GM18867 (cell line): ENCODE results near the gene LRIG1.
A peak's percentile ranks its signal among the peaks of the same experiment; 100 is the strongest.

Experiments used
- ATAC-seq: cut with Tn5 transposase; IDR thresholded peaks from one replicate; pipeline ENCODE4 v1.9.1; 2021; ENCODE audit warnings: mild to moderate bottlenecking, moderate library complexity; ENCODE audit not compliant: unreplicated experiment

The LRIG1 gene

DNA sequence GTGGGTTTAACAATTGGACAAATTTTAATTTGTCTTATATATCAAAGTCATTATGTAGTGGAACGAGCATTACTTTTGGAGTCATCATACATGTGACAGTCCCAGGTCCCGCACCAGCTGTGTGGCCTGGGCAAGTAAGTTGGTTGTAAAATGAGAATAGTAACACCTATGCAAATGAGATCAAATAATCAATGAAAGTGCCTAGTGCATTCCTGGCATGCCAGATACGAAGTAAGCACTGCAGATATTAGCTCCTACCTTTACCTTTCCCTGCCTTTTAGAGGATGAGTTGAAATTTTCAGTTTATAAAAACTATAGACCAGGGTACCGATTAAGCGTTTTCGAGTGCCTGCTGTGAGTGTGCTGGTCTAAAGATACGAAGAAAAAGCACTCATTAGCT, 134.1 kb downstream of the LRIG1 start:
- ATAC-seq: no peak

- no peak for ATAC-seq
Observed at GRCh38 chr3:66365080-66365479, 135.7 kb downstream of the LRIG1 start.

DNA sequence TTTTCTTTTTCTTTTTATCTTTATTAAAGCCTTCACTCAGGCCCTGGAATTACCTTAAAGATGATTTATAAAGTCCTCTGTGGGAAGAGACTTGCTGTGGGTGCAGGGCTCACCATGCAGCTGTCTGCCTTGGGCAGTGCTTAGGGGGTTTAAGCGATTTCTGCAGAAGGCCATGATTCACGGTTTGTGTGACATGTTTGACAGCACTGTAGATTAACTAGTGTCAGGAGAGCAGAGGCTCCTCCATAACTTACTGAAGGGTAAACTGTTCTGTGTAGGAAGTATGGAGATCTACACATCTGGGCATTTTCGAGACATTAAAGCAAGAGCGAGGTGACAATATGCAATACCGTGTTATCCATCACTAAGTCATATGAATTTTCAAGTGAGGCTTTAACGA, 137.7 kb downstream of the LRIG1 start:
- ATAC-seq: no peak

GRCh38 chr3:66362541-66362941, 138.3 kb downstream of the LRIG1 start:
- ATAC-seq: no peak

- no peak for ATAC-seq
Observed at GRCh38 chr3:66361356-66361755, 139.5 kb downstream of the LRIG1 start.

GRCh38 chr3:66355997-66356396, 144.8 kb downstream of the LRIG1 start:
- no peak for ATAC-seq

GRCh38 chr3:66355394-66355793, 145.4 kb downstream of the LRIG1 start:
- ATAC-seq: peak; percentile 62

DNA sequence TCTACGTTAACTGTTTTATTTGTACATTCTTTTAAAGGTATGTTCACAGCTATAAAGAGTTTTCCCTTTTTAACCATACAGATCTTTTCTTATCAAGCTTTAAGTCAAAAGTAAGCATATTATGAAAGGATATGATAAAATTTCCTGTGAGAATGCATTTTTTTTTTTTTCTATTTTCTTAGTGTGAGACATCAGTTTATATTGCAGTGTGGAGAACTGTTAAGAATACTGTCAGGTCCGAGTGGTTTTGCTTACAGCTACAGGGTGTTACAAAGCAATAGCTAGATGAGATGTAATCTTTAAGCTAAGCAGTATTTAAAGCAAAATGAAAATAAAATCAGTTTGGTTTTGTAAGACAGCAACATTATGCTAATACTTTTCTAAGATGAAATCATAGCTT, 146.8 kb downstream of the LRIG1 start:
- ATAC-seq: no peak

- no peak for ATAC-seq
Observed at GRCh38 chr3:66353530-66353929, 147.3 kb downstream of the LRIG1 start.

- ATAC-seq: no peak
Observed at GRCh38 chr3:66353039-66353438, 147.8 kb downstream of the LRIG1 start.

DNA sequence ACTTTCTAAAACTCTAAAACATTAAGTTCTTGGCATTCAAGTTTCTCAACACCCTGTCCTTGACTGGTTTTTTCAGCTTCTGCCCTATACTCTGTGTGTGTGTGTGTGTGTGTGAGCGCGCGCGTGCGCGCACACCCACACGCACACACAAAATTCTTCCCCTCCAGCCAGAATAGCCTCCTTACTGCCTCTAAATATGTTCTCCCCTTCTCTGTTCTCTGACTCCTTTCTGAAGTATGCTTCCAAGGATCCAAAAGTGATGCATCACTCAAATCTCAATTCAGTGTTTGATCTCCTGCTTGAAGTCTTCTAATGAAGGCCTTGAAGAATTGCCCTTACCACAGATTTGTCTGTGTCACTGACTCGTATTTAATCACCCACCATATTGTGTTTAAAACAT, 150.2 kb downstream of the LRIG1 start:
- ATAC-seq: no peak

DNA sequence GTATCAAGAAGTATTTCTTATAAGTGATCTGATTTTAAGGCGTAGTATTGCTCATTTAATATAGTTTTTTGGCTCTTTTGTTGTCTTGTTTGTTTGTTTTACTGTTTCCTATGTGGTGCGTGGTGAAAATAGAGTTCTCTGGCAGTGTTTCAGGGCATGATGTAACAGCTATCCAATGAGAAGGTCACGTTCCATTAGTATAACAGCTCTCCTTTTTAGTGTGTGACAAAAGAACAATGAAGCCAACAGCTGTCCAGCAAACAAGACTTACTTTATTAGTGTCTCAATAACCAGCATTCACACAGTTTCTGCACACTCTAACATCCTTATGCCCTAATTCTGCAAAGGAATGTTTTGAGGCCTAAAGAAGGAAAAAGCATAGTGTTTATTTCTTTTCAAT, 152.1 kb downstream of the LRIG1 start:
- ATAC-seq: no peak

GRCh38 chr3:66344848-66345578, 155.8 kb downstream of the LRIG1 start:
- ATAC-seq: no peak

DNA sequence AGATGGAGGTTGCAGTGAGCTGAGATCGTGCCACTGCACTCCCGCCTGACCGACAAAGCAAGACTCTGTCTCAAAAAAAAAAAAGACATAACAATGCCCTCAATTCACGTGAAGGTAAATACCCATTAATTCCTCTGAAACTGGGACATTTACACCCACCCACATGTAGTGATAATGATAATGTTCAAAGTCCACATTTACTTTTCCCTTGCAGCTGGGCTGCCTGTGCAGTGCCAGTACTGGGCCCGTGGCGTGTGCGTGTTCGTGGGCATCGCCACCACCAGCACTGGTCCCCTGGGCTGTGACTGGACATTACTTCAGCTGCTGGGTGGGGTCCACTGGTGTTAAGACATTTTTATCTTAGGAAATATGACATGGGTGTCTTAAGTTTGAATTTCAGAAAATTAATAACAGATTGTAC, 156.4 kb downstream of the LRIG1 start:
- ATAC-seq: no peak

GRCh38 chr3:66342717-66343356, 158.0 kb downstream of the LRIG1 start:
- no peak for ATAC-seq

DNA sequence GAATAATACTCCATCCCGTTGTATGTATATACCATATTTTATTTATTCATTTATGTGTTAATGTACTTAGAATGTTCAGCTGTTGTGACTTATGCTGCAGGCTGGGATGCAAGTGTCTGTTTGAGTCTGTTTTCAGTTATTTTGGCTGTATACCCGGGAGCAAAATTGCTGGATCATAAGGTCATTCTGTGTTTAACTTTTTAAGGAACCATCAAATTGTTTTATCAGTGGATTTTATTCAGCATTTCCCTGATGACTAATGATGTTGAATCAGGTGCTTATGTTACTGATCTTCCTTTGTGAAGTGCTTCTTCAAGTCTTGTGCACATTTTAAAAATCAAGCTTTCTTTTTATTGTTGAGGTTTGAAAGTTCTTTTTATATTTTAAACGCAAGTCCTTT, 161.9 kb downstream of the LRIG1 start:
- ATAC-seq: no peak

DNA sequence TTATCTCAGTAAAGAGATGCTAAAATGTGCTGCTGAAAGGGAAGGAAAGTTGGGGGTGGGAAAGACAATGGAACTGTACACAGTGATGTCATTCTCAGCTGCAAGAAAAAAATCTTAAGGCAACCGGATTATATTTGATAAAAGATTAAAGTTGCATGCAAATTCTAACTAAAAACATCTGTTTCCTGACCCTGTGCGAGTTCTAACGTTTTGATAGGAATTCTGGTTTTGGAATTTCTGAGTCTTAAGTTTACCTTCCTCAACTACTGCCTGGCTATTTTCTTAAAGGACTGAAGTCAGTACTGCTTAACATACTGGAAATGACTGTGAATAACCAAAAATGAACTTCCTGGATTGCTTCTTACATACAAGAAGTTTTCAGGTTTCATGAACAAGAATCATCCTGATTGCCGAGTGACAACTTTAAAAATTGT, 164.5 kb downstream of the LRIG1 start:
- ATAC-seq: no peak

- no peak for ATAC-seq
Observed at GRCh38 chr3:66335671-66336070, 165.2 kb downstream of the LRIG1 start.
